G401.6 (cell line): Measurements from ENCODE around the gene SEMG2.

ENCODE experiments used
- FAIRE-seq: peaks from 2 replicates; lab custom pipeline; 2012; peaks lifted over from hg19 to GRCh38; lab: Jason Lieb, UNC

Gene SEMG2

GRCh38 chr20:45229264-45230056 lies 8.3 kb downstream of the SEMG2 start:
- no peak for FAIRE-seq

DNA sequence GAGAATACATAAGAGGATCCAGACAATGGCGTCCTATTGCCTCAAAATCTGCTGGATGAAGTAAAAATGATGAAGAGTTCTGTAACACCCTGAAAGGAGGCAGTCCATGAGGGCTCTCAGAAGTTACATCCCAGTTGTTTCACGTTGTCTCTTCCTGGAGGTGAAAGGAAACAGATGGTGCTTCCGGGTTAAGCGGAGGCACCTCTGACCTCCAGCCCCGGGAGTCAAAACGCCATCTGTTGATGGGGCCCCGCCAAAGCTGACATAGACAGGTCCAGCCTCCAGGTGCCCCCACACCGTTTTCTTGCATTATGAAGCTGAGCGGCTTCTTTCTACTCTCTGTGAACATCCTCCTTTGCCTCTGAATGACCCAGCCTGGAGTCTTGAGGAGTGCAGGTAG lies 9.5 kb downstream of the SEMG2 start:
- FAIRE-seq, result no peak

DNA sequence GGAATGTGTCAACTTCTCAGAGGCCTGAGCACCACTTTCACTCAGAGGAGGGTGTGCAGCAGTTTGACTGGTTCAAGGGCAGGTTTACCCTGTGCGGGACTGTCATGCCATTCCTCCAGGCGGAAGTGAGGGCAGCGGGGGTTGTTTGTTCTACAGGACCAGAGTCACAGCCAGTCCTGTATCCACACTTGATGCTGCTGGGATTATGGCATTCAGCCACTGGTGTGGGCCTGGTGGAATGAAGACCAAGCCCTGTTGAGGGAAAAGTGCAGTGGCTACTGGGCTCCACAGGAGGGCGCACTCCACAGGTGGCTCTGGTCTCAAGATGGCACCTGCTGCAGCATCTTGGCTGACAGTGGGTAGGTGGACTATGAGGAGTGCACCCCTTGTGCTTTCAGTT lies 14.8 kb downstream of the SEMG2 start:
- FAIRE-seq, result no peak

- no peak for FAIRE-seq
Observed at GRCh38 chr20:45238139-45238538, 17.0 kb downstream of the SEMG2 start.

DNA sequence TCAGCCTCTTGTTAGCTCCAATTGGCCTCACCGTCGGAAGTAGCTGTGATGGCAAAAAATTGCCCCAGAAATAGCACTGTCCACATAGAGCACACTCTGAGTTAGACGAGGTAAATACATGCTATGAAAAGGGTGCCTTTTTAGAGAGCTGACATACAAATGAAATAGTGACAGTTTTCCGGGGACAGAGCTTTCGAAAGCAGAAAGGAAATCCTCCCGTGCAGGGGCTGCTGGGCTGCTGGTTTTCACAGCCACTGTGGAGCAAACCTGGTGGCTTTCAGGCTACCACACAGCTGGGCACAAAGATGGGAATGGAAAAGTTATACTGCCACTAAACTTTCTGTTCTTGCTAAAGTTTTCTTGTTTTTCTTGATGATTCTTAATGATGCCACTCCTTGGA lies 24.9 kb downstream of the SEMG2 start:
- no peak for FAIRE-seq

DNA sequence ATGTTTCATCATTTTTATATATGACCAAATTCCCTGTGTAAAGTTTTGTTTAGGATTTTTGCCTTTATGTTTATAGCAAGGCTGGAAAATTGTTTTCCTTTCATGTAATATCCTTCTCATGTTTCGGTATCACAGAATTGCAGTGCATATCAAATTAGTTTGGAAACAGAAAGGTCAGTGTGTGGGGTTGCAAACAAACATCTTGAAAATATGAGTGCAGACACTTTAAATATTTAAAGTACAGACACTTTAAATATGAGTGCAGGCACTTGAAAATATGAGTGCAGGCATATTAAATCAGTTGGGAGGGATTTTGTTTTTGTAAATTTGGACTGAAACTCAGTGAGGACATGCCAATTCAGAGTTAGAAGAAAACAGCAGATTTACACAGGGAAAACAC lies 26.7 kb downstream of the SEMG2 start:
- no peak for FAIRE-seq

DNA sequence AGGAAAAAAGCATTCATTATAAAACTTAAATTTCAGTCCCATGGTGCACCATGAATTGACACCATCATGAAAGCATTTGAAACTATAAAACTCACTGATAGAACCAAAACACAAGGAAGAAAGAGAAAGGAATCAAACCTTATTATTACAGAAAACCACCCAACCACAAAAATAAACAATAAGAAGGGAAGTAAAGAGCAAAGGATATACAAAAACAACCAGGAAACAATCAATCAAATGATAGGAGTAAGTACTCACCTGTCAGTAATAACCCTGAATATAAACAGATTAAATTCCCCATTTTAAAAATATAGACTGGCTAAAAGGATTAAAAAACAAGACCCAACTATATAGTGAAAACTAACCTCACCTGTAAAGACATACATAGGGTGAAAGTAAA lies 27.4 kb downstream of the SEMG2 start:
- no peak for FAIRE-seq

GRCh38 chr20:45251884-45252560 lies 30.8 kb downstream of the SEMG2 start:
- no peak for FAIRE-seq

DNA sequence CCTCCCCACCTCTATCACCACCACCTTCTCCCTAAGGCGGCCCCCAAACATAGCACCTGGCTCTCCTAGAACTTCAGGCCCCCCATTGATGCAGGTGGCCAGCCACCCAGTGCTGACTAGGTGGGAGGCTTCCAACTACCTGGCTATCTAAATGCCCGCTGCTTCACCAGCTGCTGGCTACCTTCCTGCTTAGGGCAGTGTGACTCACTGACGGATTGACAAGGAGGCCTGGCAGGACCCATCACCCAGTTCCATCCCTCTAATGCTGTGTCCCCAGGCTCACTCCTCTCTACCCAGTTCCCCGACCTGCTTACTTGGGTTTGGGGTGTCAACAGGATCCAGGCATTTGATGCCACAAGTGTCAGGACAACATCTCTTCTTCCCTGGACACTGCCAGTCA lies 32.1 kb downstream of the SEMG2 start:
- FAIRE-seq, result no peak

- no peak for FAIRE-seq
Observed at GRCh38 chr20:45254383-45255262, 33.5 kb downstream of the SEMG2 start, which contains the start of gene SLPI. Gene SLPI (minus strand): TSS chr20:45254564. CDS start chr20:45254543, 21 bp downstream.

DNA sequence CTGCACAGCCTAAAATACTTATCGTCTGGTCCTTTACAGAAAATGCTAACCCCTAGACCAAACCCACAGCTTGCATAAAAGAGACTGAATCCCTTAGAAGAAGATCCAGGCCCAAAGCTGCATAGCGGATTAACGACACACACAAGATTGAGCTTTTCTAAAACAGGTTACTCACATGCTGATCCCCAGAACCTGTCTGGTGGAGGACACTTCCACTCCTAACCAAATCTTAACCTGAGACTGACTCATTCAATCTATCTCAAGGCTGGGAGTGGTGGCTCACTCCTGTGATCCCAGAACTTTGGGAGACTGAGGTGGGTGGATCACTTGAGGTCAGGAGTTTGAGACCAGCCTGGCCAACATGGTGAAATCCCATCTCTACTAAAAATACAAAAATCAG lies 36.0 kb downstream of the SEMG2 start:
- FAIRE-seq, result no peak

DNA sequence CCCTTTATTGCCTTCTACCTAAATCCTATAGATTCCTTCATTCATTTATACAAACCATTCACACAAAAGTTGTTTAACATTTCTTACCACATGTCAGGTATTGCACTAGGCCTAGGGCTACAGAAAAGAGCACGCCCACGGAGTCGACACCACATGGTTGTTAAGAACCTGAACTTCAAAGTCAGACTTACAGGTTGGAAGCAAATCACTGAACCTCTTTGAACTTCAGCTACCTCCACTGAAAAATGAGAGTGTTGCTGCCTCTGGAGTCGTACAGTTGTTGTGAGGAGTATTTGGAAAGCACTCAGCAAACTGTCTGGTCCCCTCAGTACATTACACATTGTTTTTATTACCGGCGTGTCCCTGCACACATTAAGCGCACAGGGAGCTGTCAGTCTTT lies 36.5 kb downstream of the SEMG2 start:
- no peak for FAIRE-seq

DNA sequence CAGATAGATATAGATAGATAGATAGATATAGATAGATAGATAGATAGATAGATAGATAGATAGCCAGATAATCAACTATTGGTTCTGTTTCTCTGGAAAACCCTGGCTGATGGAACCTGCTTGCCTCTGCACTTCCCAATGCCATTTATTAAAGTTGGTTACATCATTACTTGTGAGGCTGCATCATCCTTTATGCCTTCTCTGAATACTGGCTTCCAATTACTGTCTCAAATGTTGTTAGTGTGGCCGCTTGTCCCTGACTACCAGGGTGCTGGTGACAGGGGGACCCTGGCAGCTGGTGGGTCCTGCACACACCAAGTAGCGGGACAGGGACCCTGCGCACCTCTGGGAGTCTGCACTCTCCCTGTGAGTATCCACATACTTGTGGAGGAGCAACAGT lies 37.1 kb downstream of the SEMG2 start:
- no peak for FAIRE-seq

DNA sequence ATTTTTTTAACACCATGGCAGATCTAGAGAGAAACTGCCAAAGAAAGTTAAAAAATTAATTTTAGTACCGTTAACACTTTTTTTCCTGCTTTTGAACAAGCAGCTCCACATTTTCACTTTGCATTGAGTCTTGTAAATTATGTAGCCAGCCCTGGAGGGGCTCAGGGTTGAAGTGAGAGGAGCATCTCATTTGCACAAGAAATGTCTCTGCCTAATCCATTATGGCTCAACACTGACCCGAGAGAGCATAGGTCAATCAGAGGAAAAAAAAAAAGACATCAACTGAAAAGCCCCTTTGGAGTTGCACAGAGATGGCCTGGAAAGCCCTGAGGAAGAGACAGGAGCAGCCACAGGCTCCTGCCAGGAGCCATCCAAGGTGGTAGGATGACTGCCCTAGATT lies 37.5 kb downstream of the SEMG2 start:
- no peak for FAIRE-seq

- no peak for FAIRE-seq
Observed at GRCh38 chr20:45263556-45264266, 42.5 kb downstream of the SEMG2 start.

GRCh38 chr20:45266977-45267376 lies 45.8 kb downstream of the SEMG2 start:
- FAIRE-seq, result no peak

DNA sequence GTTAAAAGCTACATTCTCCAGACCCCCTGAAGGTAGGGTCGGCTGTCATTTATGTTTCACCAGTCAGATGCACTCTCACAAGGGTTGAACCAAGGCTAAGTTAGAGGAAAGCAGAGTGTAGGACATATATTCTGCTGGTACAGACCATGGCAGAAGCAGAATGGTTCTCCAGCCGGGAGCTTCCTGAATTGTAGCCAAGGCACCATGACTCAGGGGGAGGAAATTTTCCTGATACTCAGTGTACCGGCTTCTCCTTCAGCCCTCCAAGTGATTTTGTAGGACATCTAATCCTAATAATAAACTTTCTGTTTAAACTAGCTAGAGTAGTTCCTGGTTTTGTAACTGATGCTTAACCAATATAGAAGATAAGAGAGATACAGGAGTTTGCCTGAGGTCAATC lies 47.4 kb downstream of the SEMG2 start:
- FAIRE-seq, result no peak

DNA sequence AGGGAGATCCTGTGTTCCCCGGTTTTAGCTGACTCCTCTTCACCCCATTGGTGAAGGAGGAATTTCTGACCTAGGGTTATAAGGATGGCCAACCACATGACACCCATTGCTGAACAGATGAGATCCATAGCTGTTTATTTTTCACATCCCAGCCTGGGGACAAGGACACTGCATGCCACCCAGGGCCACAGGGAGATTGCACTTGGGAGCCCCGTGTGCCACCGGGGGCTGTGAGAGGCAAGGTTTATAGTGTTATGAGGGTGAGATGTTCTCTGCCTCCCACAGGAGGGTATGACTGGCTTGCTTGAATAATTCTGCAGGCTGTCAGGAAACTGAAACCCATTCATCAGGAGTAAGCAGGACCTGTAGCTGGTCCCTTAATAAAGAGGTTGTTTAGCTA lies 47.9 kb downstream of the SEMG2 start:
- no peak for FAIRE-seq

DNA sequence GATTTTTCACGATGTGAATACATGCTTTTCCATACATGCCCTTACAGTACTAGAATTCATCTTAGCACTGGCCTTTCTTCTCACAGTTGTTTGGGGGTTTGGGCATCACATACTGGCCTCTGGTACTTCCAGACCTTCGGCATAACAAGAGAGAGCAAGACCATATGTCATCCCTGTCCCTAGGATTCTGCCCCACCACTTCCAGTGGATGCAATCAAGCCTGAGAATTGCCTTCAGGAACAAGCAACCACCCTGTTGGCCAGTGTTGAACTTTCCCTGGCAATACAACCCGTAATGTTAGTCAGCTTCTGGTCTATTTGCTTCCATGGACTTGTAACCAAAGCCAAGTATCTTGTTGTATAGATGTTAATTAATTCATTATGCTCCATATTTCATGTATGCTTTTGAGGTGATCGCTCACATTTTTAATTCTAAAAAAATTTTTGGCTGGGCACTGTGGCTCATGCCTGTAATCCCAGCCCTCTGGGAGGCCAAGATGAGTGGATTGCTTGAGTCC lies 48.6 kb downstream of the SEMG2 start:
- no peak for FAIRE-seq
